Panc1 (cell line): ENCODE measurements around the gene LTO1. TPM values are rescaled to one million over a fixed set of nuclear protein-coding genes. Genes with fewer than 3 reads are reported as not detected.

Experiments used
- ATAC-seq: fragments of 200-7000 bp; cut with Tn5 transposase; 2 replicates; pipeline ENCODE4 v1.9.1; 2020; ENCODE audit warnings: mild to moderate bottlenecking, moderate library complexity
- BruUV-seq: library from RNA; stranded (reverse); fragments of 400-500 nt; replicated peaks from 2 replicates; lab custom pipeline; 2021; lab: Mats Ljungman, UMichigan
- CTCF ChIA-PET: fragments of 300-600 bp; sonication (Branson Sonifier 250); formaldehyde crosslinking; loops from one replicate; lab custom pipeline; 2022; ENCODE audit warnings: antibody characterized with exemption; lab: Charles Lee
- POLR2A ChIA-PET: fragments of 300-600 bp; sonication (Branson Sonifier 250); formaldehyde crosslinking; loops from one replicate; lab custom pipeline; 2022; ENCODE audit warnings: antibody characterized with exemption; lab: Charles Lee
- DNase-seq: peaks from one replicate; pipeline ENCODE4 v3.0.0-alpha.2; 2010; ENCODE audit warnings: low read depth, low spot score
- H3K27ac ChIP-seq: 2 replicates; pipeline ENCODE4 v1.5.1; 2011; ENCODE audit warnings: mild to moderate bottlenecking, low read length, inconsistent platforms
- H3K27me3 ChIP-seq: fragments of 200-500 bp; sonication (Bioruptor generic); 2 replicates; pipeline ENCODE4 v1.6.0; 2014; ENCODE audit warnings: low read length, inconsistent platforms; ENCODE audit not compliant: control insufficient read depth, insufficient read depth
- H3K36me3 ChIP-seq: fragments of 200-500 bp; sonication (Bioruptor generic); 2 replicates; pipeline ENCODE4 v1.5.1; 2014; ENCODE audit warnings: inconsistent platforms, mild to moderate bottlenecking, low read length, moderate library complexity; ENCODE audit not compliant: control insufficient read depth, insufficient read depth
- H3K4me1 ChIP-seq: 2 replicates; pipeline ENCODE4 v1.5.1; 2011; ENCODE audit warnings: inconsistent platforms, mild to moderate bottlenecking, low read length, moderate library complexity; ENCODE audit not compliant: control insufficient read depth, insufficient read depth
- H3K4me3 ChIP-seq, 2 experiments: 2 replicates each; pipeline ENCODE4 v1.5.1; 2011 to 2012; ENCODE audit warnings: low read depth in 2 of 2, low read length in 2 of 2, mild to moderate bottlenecking in 2 of 2, inconsistent platforms in 1 of 2, moderate library complexity in 1 of 2
- H3K9me3 ChIP-seq: fragments of 200-500 bp; sonication (Bioruptor generic); 2 replicates; pipeline ENCODE4 v1.5.1; 2014; ENCODE audit warnings: low read depth, mild to moderate bottlenecking, inconsistent platforms, low read length, moderate library complexity; ENCODE audit not compliant: control insufficient read depth, insufficient read depth
- POLR2AphosphoS5 ChIP-seq: IDR thresholded peaks from 2 replicates; pipeline ENCODE4 v1.6.1; 2012; ENCODE audit warnings: mild to moderate bottlenecking, low read depth, low read length, moderate library complexity
- SIN3A ChIP-seq: IDR thresholded peaks from 2 replicates; pipeline ENCODE4 v1.6.1; 2012; ENCODE audit warnings: low read depth, mild to moderate bottlenecking, low read length, moderate library complexity, borderline replicate concordance; ENCODE audit not compliant: insufficient read depth
- TCF7L2 ChIP-seq: IDR thresholded peaks from 2 replicates; pipeline ENCODE4 v1.6.1; 2011; ENCODE audit warnings: mild to moderate bottlenecking, low read depth, low read length, inconsistent platforms
- in situ Hi-C: cut with HindIII; loops from 2 replicates; pipeline ENCODE4 v1.10.0; 2016; ENCODE audit warnings: low sequenced_read_pairs, low pct_unique_long_range_greater_than_20kb
- intact Hi-C: fragments of 100-400 bp; cut with micrococcal nuclease; formaldehyde crosslinking; loops from one replicate; pipeline ENCODE4 v1.10.0; 2022; ENCODE audit not compliant: unreplicated experiment
- total RNA-seq: library from RNA; stranded (reverse); gene quantifications from one replicate; pipeline ENCODE4 v1.2.1, GENCODE V29; 2021; ENCODE audit not compliant: unreplicated experiment
- TF ChIP-seq, protein P1 (sequence below): fragments of 450-650 bp; IDR thresholded peaks from 2 replicates; pipeline ENCODE4 v1.5.1; 2017; ENCODE audit warnings: mild to moderate bottlenecking
- TF ChIP-seq, protein P2 (sequence below), 2 experiments: IDR thresholded peaks; 2 replicates each; pipeline ENCODE4 v1.6.1; 2011 to 2012; ENCODE audit warnings: low read depth in 2 of 2, control low read depth in 1 of 2, low read length in 1 of 2, mild to moderate bottlenecking in 1 of 2, moderate library complexity in 1 of 2; ENCODE audit not compliant: insufficient read depth in 1 of 2

The LTO1 gene
- total RNA-seq, 1 experiment from 2014 or later: 28.7 TPM

DNA sequence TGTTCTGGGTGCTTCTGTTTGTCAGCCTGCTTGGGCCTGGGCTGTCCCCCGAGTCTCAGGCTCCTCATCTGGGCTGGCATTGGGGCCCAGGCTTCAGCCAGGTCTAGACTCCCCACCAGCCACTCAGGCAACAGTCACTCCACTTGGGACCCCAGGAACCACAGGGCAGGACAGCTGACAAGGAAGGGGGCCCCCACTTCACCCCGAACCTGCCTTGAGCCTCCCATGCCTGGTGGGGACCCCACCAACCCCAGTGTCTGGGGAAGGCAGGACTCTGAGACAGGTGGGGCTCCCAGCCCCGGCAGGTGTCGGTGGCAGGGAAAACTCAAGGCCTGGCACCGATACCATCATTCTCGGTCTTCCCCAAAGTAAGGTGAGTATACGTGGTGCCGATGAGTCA is 11.7 kb upstream of the LTO1 start:
- intact Hi-C loops: loop anchor here (5.0 kb wide), 3 partner anchors 205 to 505 kb away; no protein-coding TSS in a partner anchor
- ChIA-PET POLR2A (no interaction called here), CTCF (interaction anchor here (0.5 kb wide), 1 partner anchor 107 kb away, joined by 8 read pairs; no protein-coding TSS in a partner anchor)
- in situ Hi-C loops: no loop called here
- DNase-seq (no peak), ATAC-seq (no peak)
- BruUV-seq: no TSS peak
- TF ChIP-seq SIN3A: no peak
- TF ChIP-seq, protein P1, sequence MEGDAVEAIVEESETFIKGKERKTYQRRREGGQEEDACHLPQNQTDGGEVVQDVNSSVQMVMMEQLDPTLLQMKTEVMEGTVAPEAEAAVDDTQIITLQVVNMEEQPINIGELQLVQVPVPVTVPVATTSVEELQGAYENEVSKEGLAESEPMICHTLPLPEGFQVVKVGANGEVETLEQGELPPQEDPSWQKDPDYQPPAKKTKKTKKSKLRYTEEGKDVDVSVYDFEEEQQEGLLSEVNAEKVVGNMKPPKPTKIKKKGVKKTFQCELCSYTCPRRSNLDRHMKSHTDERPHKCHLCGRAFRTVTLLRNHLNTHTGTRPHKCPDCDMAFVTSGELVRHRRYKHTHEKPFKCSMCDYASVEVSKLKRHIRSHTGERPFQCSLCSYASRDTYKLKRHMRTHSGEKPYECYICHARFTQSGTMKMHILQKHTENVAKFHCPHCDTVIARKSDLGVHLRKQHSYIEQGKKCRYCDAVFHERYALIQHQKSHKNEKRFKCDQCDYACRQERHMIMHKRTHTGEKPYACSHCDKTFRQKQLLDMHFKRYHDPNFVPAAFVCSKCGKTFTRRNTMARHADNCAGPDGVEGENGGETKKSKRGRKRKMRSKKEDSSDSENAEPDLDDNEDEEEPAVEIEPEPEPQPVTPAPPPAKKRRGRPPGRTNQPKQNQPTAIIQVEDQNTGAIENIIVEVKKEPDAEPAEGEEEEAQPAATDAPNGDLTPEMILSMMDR: no peak
- no peak for TF ChIP-seq TCF7L2
- no peak for TF ChIP-seq POLR2AphosphoS5
- TF ChIP-seq, protein P2, sequence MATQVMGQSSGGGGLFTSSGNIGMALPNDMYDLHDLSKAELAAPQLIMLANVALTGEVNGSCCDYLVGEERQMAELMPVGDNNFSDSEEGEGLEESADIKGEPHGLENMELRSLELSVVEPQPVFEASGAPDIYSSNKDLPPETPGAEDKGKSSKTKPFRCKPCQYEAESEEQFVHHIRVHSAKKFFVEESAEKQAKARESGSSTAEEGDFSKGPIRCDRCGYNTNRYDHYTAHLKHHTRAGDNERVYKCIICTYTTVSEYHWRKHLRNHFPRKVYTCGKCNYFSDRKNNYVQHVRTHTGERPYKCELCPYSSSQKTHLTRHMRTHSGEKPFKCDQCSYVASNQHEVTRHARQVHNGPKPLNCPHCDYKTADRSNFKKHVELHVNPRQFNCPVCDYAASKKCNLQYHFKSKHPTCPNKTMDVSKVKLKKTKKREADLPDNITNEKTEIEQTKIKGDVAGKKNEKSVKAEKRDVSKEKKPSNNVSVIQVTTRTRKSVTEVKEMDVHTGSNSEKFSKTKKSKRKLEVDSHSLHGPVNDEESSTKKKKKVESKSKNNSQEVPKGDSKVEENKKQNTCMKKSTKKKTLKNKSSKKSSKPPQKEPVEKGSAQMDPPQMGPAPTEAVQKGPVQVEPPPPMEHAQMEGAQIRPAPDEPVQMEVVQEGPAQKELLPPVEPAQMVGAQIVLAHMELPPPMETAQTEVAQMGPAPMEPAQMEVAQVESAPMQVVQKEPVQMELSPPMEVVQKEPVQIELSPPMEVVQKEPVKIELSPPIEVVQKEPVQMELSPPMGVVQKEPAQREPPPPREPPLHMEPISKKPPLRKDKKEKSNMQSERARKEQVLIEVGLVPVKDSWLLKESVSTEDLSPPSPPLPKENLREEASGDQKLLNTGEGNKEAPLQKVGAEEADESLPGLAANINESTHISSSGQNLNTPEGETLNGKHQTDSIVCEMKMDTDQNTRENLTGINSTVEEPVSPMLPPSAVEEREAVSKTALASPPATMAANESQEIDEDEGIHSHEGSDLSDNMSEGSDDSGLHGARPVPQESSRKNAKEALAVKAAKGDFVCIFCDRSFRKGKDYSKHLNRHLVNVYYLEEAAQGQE (IDR thresholded peaks at IDR 0.05; ENCODE audit: insufficient read depth in 1 of 2, low read depth in 2 of 2, low read length in 1 of 2): no peak
- H3K27ac ChIP-seq: no peak overlapping the region
- H3K9me3 ChIP-seq: no peaks in the 10 kb centered on the region
- H3K36me3 ChIP-seq: no peaks in the 10 kb centered on the region
- no peak overlapping the region for H3K4me3 ChIP-seq
- no peaks in the 10 kb centered on the region for H3K4me1 ChIP-seq
- H3K27me3 ChIP-seq: no peaks in the 10 kb centered on the region

DNA sequence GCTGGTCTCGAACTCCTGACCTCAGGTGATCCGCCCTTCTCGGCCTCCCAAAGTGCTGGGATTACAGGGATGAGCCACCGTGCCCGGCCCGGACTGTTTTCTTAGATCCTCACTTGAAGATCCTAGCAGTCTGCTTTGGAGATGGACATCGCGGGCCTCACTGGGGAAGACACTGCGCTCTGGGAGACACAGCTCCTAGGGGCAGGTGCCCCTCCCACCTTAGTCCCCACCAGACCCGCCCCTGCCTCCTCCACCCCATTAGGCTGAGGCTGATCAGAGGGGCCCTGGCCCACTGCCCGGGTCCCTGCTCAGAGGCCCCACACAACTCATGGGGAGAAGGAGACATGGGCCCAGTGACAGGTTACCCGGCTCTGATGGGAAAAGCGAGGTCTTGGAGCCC is 11.3 kb upstream of the LTO1 start:
- CTCF ChIA-PET: interaction anchor here (0.5 kb wide), 1 partner anchor 108 kb away, joined by 8 read pairs; no protein-coding TSS in a partner anchor
- intact Hi-C loops (loop anchor here (5.0 kb wide), 3 partner anchors 206 to 506 kb away; no protein-coding TSS in a partner anchor), in situ Hi-C loops (no loop called here)
- Histone ChIP-seq H3K9me3 (no peaks in the 10 kb centered on the region), H3K4me3 (no peak overlapping the region), H3K36me3 (no peaks in the 10 kb centered on the region), H3K27me3 (no peaks in the 10 kb centered on the region), H3K27ac (no peak overlapping the region), H3K4me1 (no peaks in the 10 kb centered on the region)
- no TSS peak for BruUV-seq
- POLR2A ChIA-PET: no interaction called here
- ATAC-seq: no peak
- no peak for TF ChIP-seq SIN3A
- TF ChIP-seq, protein P1: no peak
- no peak for TF ChIP-seq TCF7L2
- TF ChIP-seq, protein P2 (IDR thresholded peaks at IDR 0.05; ENCODE audit: insufficient read depth in 1 of 2, low read depth in 2 of 2, low read length in 1 of 2): no peak
- no peak for TF ChIP-seq POLR2AphosphoS5
- no peak for DNase-seq
